Natural killer cell (primary cell): ENCODE data around the gene MMP20. TPM values are rescaled to one million over a fixed set of nuclear protein-coding genes. Genes with fewer than 3 reads are reported as not detected.

Source experiments
- ATAC-seq, 3 donors: fragments of 150-1000 bp in 2 of 3; fragments of 200-7000 bp in 1 of 3; cut with Tn5 transposase; 1 replicate in 1 of 3; 2 replicates in 2 of 3; pipeline ENCODE4 v1.10.0; 2021; ENCODE audit warnings: mild to moderate bottlenecking in 2 of 3, moderate library complexity in 2 of 3
- DNase-seq, 2 donors: peaks; one replicate each; pipeline versions ENCODE4 v3.0.0 to v3.0.0-alpha.2; 2013 to 2021; ENCODE audit warnings: mixed read lengths in 1 of 2
- H3K27ac ChIP-seq: one replicate; pipeline ENCODE4 v1.5.1; 2013; ENCODE audit warnings: mild to moderate bottlenecking, low read length
- H3K27me3 ChIP-seq: one replicate; pipeline ENCODE4 v1.6.1; 2013; ENCODE audit warnings: low read length; ENCODE audit not compliant: control insufficient read depth, insufficient read depth
- H3K36me3 ChIP-seq: one replicate; pipeline ENCODE4 v1.6.1; 2013; ENCODE audit warnings: low read length; ENCODE audit not compliant: control insufficient read depth, insufficient read depth
- H3K4me1 ChIP-seq: one replicate; pipeline ENCODE4 v1.6.1; 2013; ENCODE audit warnings: low read length; ENCODE audit not compliant: control insufficient read depth, insufficient read depth
- H3K4me3 ChIP-seq: one replicate; pipeline ENCODE4 v1.5.1; 2013; ENCODE audit warnings: low read length
- H3K9me3 ChIP-seq: one replicate; pipeline ENCODE4 v1.6.1; 2013; ENCODE audit warnings: low read length; ENCODE audit not compliant: control insufficient read depth, insufficient read depth
- H3K27ac Mint-ChIP-seq, 2 donors: one replicate each; pipeline ENCODE4 v1.8.0; 2022; ENCODE audit warnings: mild to moderate bottlenecking in 2 of 2, mixed read lengths in 2 of 2, moderate library complexity in 1 of 2
- H3K27me3 Mint-ChIP-seq, 2 donors: one replicate each; pipeline ENCODE4 v1.8.0; 2022; ENCODE audit warnings: low read depth in 2 of 2, mixed read lengths in 2 of 2
- H3K36me3 Mint-ChIP-seq: one replicate; pipeline ENCODE4 v1.8.0; 2022; ENCODE audit warnings: mixed read lengths
- H3K4me1 Mint-ChIP-seq, 2 donors: one replicate each; pipeline ENCODE4 v1.8.0; 2022; ENCODE audit warnings: mixed read lengths in 2 of 2
- H3K4me3 Mint-ChIP-seq: one replicate; pipeline ENCODE4 v1.8.0; 2022; ENCODE audit warnings: mild to moderate bottlenecking, moderate library complexity, mixed read lengths
- H3K9me3 Mint-ChIP-seq, 2 donors: one replicate each; pipeline ENCODE4 v1.8.0; 2022; ENCODE audit warnings: mixed read lengths in 2 of 2
- CTCF ChIP-seq: fragments of 200-600 bp; IDR thresholded peaks from one replicate; pipeline ENCODE4 v1.8.0; 2022; ENCODE audit warnings: antibody characterized with exemption
- WGBS: methylation state at CpG from one replicate; pipeline ENCODE4 v1.1.7; 2013; ENCODE audit warnings: missing lambda C conversion rate; ENCODE audit not compliant: insufficient coverage; 5-methylcytosine and 5-hydroxymethylcytosine counted together
- intact Hi-C: fragments of 100-400 bp; cut with micrococcal nuclease; formaldehyde crosslinking; loops from one replicate; pipeline ENCODE4 v1.14.2; 2022
- total RNA-seq, 4 donors: library from RNA; stranded (reverse); fragments of 120-200 nt in 1 of 4; gene quantifications; one replicate each; pipeline versions ENCODE4 v1.2.3 to v1.2.4, GENCODE V29; 2013 to 2022

MMP20 gene
- total RNA-seq, 3 donors from 2014 or later (not counting 1 experiment from before 2014, with no cell fraction given) = not detected

GRCh38 chr11:102614031-102614430 is 11.1 kb downstream of the MMP20 start:
- no peak overlapping the region for H3K4me3 Mint-ChIP-seq
- no peak for TF ChIP-seq CTCF
- intact Hi-C loops = loop anchor here (5.0 kb wide), 1 partner anchor 272 kb away; no protein-coding TSS in a partner anchor
- Histone ChIP-seq H3K27ac (no peak overlapping the region), H3K9me3 (no peaks in the 10 kb centered on the region), H3K27me3 (no peaks in the 10 kb centered on the region), H3K4me1 (no peaks in the 10 kb centered on the region), H3K36me3 (no peaks in the 10 kb centered on the region), H3K4me3 (no peak overlapping the region)
- WGBS = 100% methylated on average over 1 of the region's 2 CpGs
- no peaks in the 10 kb centered on the region for H3K9me3 Mint-ChIP-seq
- H3K4me1 Mint-ChIP-seq = no peaks in the 10 kb centered on the region
- DNase-seq = no peak
- ATAC-seq = no peak
- H3K27me3 Mint-ChIP-seq = peaks cover 0 to 3% of the 10 kb centered on the region in 2 donors
- H3K36me3 Mint-ChIP-seq = no peaks in the 10 kb centered on the region
- H3K27ac Mint-ChIP-seq = no peak overlapping the region

- Mint-ChIP-seq H3K36me3 (no peaks in the 10 kb centered on the region), H3K27ac (no peak overlapping the region), H3K9me3 (no peaks in the 10 kb centered on the region), H3K27me3 (peaks cover 0 to 3% of the 10 kb centered on the region in 2 donors), H3K4me1 (no peaks in the 10 kb centered on the region), H3K4me3 (no peak overlapping the region)
- Histone ChIP-seq H3K36me3 (no peaks in the 10 kb centered on the region), H3K9me3 (no peaks in the 10 kb centered on the region), H3K4me1 (no peaks in the 10 kb centered on the region), H3K27me3 (no peaks in the 10 kb centered on the region), H3K27ac (no peak overlapping the region), H3K4me3 (no peak overlapping the region)
- ATAC-seq = no peak
- no peak for TF ChIP-seq CTCF
- WGBS = 74% methylated on average over 1 of the region's 1 CpG
- DNase-seq = no peak
- intact Hi-C loops = loop anchor here (1.0 to 5.0 kb wide), 2 partner anchors 271 to 325 kb away; no protein-coding TSS in a partner anchor
Observed at GRCh38 chr11:102613450-102613849, 11.7 kb downstream of the MMP20 start.

- Histone ChIP-seq H3K27ac (no peak overlapping the region), H3K9me3 (no peaks in the 10 kb centered on the region), H3K36me3 (no peaks in the 10 kb centered on the region), H3K4me3 (no peak overlapping the region), H3K27me3 (no peaks in the 10 kb centered on the region), H3K4me1 (no peaks in the 10 kb centered on the region)
- peaks cover 0 to 3% of the 10 kb centered on the region in 2 donors for H3K27me3 Mint-ChIP-seq
- no peaks in the 10 kb centered on the region for H3K4me1 Mint-ChIP-seq
- 81% methylated on average over 4 of the region's 4 CpGs for WGBS
- no peaks in the 10 kb centered on the region for H3K36me3 Mint-ChIP-seq
- intact Hi-C loops = loop anchor here (5.0 kb wide), 1 partner anchor 269 kb away; no protein-coding TSS in a partner anchor
- no peak for TF ChIP-seq CTCF
- no peak overlapping the region for H3K27ac Mint-ChIP-seq
- no peaks in the 10 kb centered on the region for H3K9me3 Mint-ChIP-seq
- ATAC-seq = no peak
- no peak for DNase-seq
- H3K4me3 Mint-ChIP-seq = no peak overlapping the region
Observed at GRCh38 chr11:102611291-102611690, 13.8 kb downstream of the MMP20 start.

- Histone ChIP-seq H3K4me1 (no peaks in the 10 kb centered on the region), H3K27ac (no peak overlapping the region), H3K4me3 (no peak overlapping the region), H3K36me3 (no peaks in the 10 kb centered on the region), H3K9me3 (no peaks in the 10 kb centered on the region), H3K27me3 (no peaks in the 10 kb centered on the region)
- no peaks in the 10 kb centered on the region for H3K36me3 Mint-ChIP-seq
- H3K4me3 Mint-ChIP-seq = no peak overlapping the region
- intact Hi-C loops = loop anchor here (5.0 kb wide), 1 partner anchor 268 kb away; no protein-coding TSS in a partner anchor
- 73% methylated on average over 7 of the region's 7 CpGs for WGBS
- DNase-seq (no peak), ATAC-seq (no peak)
- H3K27me3 Mint-ChIP-seq = no peaks in the 10 kb centered on the region
- no peaks in the 10 kb centered on the region for H3K9me3 Mint-ChIP-seq
- H3K27ac Mint-ChIP-seq = no peak overlapping the region
- H3K4me1 Mint-ChIP-seq = no peaks in the 10 kb centered on the region
- no peak for TF ChIP-seq CTCF
Observed at GRCh38 chr11:102610200-102610599, 14.9 kb downstream of the MMP20 start.
